Measurements from ENCODE around the gene EAPP.
"Not testable (repeated sequence)": the region's sequence is repeated elsewhere in the genome, so short reads cannot be mapped to it uniquely, and the experiment has no call there.

Gene EAPP

DNA sequence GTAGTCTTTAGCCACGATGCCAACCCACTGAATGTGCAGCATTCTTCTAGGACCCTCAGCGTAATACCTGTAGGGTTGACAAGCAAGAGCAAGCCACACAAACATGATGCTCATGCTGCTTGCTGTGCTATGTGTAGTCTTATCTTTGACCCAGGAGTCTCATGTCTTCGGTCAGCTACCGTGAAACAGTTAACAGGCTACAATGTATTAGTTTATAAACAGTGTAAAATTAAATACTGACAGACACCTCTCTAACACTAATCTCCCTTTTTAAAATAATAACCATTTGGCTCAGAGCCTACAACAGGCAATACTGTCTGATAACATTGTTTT lies 1.9 kb downstream of the EAPP start:
- DNase-seq: no peak

DNA sequence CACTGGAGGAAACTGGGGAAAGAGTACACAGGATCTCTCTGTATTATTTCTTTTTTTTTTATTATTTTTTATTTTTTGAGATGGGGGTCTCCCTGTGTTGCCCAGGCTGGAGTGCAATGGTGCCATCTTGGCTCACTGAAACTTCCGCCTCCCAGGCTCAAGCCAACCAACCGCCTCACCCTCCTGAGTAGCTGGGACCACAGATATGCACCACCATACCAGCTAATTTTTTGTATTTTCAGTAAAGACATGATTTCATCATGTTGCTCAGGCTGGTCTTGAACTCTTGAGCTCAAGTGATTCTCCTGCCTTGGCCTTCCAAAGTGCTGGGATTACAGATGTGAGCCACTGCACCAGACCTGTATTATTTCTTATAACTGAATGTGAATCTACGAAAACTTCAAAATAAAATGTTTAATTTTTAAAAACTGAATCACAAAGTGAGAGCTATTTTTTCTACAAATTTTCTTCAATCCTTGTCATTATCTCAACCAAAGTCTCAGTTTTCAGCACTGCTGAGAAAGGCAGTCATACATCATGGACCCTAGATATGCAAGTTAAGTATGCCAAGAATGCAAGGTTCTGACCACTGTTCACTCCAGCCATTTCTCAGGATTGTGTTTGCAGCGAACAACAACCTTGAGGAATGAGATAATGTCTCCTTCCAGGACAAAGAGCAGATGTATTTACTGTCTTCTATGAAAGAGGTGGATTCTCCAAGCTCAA lies 2.4 kb downstream of the EAPP start:
- no peak for DNase-seq

DNA sequence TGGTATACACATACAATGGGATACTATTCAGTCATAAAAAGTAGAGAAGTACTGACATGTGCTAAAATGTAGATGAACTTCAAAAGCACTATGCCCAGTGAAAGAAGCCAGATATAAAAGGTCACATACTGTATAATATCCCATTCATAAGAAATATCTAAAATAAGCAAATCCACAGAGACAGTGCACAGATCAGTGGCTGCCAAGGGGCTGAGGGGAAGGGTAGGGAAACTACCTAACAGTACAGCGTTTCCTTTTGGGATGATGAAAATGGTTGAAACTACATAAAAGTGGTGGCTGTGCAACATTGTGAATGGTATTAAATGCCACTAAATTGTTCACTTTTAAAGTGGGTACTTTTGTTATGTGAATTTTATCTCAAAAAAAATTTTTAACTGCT lies 11.9 kb downstream of the EAPP start:
- no peak for DNase-seq

DNA sequence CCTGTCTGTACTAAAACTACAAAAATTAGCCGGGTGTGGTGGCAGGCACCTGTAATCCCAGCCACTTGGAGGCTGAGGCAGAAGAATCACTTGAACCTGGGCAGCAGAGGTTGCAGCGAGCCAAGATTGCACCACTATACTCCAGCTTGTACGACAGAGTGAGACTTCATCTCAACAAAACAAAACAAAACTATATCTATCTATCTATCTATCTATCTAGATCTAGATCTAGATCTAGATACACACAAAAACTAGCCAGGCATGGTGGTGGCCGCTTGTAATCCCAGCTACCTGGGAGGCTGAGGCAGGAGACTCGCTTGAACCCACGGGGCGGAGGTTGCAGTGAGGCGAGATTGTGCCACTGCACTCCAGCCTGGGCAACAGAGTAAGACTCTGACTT lies 15.3 kb downstream of the EAPP start:
- not testable (repeated sequence) for DNase-seq

DNA sequence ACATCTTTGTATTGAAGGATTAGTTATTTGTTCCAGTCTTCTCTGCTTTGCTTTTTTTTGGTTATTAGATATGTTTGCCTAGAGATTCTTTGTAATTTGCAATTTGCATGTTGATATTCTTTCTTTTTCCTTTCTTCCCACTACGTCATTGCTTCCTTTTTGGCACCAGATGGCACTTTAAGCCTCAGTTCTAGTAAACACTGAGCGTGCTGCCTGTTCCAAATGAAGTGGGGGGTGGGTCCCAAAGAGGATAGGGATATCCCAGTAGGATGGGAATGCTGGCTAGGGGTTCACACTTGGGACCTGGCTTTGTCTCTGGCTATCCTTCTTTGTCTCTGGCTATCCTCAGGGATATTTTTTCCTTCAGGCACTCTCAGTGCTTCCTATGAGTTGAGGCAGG lies 17.0 kb downstream of the EAPP start:
- no peak for DNase-seq

DNA sequence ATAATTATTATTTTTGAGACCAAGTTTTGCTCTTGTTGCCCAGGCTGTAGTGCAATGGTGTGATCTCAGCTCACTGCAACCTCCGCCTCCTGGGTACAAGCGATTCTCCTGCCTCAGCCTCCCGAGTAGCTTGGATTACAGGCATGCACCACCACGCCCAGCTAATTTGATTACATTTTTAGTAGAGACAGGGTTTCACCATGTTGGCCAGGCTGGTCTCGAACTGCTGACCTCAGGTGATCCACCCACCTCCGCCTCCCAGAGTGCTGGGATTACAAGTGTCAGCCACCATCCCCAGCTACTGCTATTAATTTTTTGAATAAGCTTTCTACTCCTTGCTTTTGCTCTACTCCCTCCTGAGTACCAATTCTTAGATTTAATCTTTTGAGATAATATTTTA lies 18.4 kb downstream of the EAPP start:
- DNase-seq: not testable (repeated sequence)

DNA sequence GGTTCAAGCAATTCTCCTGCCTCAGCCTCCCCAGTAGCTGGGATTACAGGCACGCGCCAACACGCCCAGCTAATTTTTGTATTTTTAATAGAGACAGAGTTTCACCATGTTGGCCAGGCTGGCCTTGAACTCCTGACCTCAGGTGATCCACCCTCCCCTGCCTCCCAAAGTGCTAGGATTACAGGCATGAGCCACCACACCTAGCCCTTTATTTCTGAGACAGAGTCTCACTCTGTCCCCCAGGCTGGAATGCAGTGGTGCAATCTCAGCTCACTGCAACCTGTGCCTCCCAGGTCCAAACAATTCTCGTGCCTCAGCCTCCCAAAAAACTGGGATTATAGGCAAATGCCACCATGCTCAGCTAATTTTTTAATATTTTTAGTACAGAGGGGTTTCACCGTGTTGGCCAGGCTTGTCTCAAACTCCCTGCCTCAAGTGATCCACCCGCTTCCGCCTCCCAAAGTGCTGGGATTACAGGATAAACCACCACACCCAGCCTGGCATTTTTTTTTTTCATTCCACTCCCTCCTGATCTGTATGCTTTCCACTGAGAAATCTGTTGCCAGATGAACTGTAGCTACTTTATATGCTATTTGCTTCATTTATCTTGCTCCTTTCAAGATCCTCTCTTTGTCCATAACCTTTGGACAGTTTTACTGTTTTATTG lies 19.1 kb downstream of the EAPP start:
- not testable (repeated sequence) for DNase-seq

DNA sequence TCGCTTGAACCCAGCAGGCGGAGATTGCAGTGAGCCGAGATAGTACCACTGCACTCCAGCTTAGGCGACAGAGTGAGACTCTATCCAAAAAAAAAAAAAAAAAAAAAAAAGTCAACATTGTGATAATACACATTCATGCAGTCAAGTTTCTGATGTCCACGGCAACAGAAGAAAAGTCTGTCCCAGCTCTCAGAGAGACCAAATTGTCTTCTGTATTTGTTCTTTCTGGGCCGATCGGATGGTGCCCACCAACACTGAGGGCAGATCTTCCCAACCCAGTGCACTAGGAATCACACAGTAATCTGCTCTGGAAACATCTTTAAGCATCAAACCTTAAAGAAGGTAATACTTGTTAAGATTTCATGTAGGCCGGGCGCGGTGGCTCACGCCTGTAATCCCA lies 31.6 kb downstream of the EAPP start:
- DNase-seq: no peak

DNA sequence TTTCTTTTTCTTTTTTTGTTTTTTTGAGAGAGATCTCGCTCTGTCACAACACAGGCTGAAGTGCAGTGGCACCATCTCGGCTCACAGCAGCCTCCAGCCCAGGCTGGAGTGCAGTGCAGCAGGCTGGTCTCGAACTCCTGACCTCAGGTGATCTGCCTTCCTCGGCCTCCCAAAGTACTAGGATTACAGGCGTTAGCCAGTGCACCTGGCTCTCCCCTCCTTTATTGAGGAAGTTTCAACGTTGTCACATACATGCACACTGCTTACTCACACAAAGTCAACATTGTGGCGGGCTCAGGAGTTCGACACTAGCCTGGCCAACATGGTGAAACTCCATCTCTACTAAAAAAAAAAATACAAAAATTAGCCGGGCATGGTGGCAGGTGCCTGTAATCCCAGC lies 32.0 kb downstream of the EAPP start:
- no peak for DNase-seq

DNA sequence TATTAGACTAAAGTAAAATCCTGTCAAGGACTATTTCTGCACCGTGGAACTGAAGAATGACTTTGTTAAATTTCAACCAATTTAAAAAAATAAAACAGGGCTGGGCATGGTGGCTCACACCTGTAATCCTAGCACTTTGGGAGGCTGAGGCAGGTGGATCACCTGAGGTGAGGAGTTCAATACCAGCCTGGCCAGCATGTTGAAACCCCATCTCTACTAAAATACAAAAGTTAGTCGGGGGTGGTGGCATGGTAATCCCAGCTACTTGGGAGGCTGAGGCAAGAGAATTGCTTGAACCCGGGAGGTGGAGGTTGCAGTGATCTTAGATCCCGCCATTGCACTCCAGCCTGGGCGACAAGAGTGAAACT lies 34.4 kb downstream of the EAPP start:
- DNase-seq: not testable (repeated sequence)

DNA sequence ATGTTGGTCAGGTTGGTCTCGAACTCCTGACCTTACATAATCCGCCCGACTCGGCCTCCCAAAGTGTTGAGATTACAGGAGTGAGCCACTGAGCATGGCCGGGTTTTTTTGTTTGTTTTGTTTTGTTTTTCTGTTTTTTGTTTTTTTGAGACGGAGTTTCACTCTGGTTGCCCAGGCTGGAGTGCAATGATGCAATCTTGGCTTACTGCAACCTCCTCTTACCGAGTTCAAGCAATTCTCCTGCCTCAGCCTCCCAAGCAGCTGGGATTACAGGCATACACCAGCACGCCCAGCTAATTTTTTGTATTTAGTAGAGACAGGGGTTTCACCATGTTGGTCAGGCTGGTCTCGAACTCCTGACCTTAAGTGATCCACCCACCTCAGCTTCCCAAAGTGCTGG lies 35.5 kb downstream of the EAPP start:
- DNase-seq: not testable (repeated sequence)

DNA sequence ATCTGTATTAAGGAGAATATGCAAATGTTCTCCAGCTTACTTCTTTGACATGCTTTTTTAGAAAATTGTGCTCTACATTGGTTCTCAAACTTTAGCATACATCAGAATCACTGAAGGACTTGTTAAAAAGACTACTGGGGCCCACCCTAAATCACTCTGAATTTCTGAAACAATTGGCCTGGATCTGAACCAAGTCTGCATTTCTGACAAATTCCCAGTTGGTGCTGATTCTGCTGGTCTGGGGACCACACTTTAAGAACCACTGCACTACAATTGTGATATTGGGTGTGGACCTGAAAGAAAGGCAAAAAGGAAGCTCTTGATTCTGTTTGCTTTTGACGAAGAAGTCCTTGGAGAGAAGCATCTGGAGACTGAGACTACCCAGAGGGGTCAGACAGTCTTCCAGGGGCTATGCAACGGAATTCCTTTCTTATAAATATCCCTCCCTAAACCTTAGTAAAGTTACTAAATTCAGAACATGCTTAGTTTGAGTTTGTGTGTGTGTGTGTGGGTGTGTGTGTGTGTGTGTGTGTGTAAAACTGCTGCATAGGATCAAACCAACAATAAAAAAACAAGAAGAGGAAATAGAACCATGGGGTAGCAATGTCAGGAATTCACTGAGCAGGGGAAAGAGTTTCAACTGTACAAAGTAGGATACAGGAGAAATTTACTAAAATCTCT lies 36.8 kb downstream of the EAPP start:
- DNase-seq: no peak

DNA sequence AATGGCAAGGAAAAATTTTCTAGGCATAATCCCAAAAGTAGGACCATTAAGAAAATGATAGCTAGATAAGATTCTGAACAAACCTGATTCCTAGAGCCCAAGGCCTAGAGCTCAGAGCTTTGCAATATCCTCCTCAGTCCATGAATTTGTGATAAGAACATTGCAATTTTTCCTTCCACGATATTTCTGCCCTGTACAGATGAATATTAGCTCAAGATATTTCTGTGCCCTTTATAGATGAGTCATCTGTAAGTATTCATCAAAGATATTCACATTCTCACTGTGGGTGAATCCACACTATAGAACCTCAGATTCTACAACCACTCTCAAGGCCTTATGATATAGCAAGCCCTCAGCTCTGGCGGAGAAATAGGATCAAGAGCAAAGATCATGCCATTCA lies 37.5 kb downstream of the EAPP start:
- no peak for DNase-seq

DNA sequence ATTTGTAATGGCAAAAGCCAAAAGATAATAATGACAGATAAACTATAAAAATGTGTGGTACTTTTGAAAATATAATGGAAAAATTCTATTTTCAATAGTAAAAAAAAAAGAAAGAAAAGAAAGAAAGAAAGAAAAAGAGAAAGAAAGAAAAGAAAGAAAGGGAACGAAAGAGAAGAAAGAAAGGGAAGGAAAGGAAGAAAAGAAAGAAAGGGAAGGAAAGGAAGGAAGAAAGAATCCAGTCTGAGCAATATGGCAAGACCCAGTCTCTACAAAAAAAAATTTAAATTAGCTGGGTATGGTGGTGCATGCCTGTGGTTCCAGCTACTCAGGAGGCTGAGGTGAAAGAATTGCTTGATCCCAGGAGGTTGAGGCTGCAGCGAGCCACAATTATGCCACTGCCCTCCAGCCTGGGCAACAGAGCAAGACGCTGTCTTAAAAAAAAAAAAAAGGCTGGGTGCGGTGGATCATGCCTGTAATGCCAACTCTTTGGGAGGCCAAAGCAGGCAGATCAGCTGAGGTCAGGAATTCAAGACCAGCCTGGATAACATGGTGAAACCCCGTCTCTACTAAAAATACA lies 38.4 kb downstream of the EAPP start:
- DNase-seq: no peak

DNA sequence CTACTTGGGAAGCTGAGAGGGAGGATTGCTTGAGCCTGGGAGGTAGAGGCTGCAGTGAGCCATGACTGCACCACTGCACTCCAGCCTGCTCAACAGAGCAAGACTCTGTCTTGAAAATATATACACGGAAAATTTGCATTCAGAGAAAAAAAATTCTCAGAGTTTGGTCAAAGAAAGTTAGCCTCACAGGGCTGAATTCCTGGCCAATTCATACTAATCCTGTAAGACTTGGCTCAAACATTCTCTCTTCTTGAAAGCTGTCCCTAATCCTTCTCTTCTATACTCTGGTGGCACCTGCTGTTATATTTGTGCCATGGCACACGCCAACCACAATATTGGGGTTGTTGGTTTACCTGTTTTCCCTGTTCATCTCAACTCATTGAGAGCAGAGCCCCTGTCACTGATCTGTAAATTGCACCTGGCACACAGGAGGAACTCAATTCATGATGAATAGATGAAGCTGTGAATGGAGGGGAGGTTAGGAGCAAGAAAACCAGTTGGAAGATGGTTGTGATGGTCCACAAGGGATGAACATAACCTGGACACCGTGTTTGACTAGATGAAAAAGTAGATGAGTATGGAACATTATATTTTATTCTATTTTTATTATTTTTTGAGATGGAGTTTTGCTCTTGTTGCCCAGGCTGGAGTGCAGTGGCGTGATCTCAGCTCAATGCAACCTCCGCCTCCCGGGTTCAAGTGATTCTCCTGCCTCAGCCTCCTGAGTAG lies 40.7 kb downstream of the EAPP start:
- DNase-seq: peak; percentile 2

DNA sequence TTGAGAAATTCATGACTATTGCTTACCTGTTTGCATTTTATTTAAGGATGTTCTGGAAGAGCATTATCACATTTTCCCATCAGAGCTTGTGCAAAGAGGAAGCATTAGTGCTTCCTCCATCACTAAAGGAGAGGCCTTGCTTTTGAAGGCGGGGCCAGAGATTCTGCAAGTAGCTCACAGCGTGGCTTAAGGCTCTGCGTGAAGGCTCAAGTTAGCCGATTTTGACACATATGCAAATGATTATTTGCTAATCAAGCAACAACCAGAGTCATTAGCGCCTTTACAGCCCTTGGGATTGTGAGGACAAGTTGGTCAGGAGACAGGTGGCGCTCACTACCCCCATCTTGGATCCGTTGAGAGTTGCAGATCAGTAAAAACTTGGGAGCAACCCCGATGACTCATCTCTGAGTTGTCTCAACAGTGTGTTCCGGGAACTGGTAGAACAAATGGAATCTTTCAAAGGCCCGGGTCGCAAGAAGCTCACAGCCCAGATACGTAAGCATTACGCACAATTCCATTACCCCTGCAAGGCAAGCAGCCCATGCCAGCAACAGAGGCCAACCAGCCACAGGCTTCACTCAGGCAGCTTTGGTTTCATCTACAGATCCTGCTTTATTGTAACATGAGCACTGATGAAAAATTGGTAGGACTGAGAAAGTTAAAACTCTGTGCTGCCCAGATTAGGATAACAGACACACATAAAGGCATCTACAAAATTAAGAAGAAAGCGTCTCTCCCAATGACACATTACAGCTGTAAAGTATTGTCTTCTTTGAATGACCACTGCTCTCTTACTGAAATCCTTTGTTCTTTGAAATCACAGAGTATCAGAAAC lies 42.6 kb downstream of the EAPP start:
- DNase-seq: no peak

DNA sequence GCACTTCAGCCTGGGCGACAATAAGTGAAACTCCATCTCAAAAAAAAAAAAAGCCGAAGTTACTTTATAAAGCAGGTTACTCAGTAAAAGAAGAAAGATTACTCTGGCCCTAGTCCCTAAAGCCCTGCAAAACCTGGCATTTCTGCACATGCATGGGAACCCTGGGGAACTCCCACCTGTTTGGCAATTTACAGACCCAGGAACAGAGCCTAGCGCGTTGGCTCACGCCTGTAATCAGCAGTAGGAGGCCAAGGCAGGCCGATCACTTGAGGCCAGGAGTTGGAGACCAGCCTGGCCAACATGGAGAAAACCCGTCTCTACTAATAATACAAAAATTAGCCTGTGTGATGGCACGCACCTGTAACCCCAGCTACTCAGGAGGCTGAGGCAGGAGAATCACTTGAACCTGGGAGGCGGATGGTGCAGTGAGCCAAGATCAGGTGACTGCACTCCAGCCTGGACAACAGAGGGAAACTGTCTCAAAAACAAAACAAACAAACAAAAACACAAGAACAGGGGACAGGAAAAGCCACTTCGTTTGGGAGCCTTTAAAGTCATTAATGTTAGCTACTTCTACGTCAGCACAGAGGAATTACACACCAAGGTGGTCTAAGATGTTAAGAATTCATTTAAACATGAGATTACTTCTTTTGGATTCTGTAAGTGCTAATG lies 43.4 kb downstream of the EAPP start:
- no peak for DNase-seq

DNA sequence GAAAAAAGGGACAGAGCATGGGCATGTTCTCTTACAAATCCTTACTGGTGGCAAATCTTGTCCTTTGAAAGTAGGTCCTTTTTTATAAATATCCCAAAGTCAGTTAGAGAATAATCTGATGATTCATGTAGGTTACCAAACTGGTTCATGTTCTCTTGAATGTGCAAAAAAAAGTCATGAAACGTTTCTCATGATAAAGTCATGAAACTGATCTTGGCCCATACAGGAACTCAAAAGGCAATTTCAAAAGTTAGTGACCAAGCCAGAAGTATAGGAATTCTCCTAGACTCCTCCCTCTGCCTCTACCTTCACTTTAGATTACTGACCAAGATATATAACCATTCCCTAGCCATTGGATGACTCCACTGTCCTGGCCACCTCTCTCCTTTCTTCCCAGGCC lies 50.2 kb downstream of the EAPP start:
- DNase-seq: no peak

DNA sequence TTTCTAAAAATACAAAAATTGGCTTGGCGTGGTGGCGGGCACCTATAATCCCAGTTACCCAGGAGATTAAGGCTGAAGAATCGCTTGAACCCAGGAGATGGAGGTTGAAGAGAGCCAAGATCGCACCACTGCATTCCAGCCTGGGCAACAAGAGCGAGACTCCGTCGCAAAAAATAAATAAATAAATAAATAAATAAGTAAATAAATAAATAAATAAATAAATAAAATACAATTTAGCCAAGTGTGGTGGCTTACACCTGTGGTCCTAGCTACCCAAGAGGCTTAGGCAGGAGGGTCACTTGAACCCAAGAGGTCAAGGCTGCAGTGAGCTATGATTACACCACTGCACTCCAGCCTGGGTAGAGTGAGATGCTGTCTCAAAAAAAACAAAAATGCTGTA lies 51.0 kb downstream of the EAPP start:
- DNase-seq: no peak

DNA sequence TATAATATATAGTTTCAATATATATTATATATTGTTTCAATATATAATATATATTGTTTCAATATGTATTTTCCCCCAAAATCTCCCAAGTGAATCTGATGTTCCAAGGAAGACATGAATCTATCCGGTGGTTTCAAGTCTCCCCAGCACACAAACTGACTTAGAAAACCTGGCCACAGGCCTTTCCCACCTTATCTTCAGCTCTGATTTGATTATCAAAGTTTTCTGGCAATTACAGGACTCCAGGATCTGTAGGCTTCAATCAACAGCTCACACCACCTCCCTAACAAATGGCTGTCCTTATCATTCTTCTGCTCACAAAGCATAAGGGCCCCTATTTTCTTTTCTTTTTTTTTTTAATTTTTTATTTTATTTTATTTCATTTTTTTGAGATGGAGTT lies 54.8 kb downstream of the EAPP start:
- DNase-seq: no peak

DNA sequence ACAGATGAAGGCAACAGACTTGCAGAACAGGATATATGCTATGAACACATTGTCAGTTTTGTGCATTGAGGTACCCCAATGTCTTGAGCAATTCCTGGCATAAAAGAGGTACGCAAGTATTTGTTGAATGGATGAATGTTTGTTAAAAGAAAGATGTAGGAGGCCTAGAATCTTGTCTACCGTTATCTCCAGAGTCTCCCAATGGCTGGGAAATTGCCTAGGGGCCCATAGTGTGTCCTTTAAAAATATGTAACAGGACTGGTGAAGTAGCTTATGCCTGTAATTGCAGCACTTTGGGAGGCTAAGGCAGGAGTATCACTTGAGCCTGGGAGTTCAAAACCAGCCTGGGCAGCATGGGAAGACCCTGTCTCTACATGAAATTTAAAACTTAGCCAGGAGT lies 57.0 kb downstream of the EAPP start:
- no peak for DNase-seq

DNA sequence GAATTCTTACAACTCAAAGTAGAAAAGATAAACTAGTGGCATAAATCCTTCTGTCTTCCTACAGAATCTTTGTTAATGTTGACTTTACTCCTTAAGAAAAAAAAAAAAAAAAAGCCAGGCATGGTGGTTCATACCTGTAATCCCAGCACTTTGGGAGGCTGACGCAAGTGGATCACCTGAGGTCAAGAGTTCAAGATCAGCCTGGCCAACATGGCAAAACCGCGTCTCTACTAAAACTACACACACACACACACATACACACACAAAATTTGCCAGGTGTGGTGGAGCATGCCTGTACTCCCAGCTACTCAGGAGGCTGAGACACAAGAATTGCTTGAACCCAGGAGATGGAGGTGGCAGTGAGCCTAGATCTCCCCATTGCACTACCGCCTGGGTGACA lies 59.8 kb downstream of the EAPP start:
- DNase-seq: no peak

Measured in activated CD4-positive, alpha-beta T cell treated with anti-CD3 and anti-CD28 coated beads, Interleukin-2, amount 50 U/mL, for 16 hours (primary cell).